ENCODE results near the gene CHAC1.

The CHAC1 gene

DNA sequence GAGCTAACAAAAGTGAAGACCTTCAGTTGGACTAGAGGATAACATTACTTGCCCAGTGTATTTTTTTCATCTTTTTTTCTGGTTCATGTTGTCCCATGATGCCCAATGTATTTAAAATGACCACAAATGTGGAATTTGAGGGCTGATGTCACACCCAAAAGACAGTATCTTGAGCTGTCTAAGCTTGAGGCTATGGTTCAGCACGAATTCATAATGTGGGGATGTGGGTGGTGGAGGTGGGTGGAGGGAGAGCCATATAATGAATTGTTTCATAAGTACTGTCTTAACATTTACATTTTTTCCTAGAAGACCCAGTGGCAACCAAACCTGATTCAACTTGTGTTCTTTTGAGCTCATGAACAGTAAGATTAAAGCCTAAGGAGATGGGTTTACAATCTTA is 37.5 kb downstream of the CHAC1 start:
- no peak for DNase-seq

DNA sequence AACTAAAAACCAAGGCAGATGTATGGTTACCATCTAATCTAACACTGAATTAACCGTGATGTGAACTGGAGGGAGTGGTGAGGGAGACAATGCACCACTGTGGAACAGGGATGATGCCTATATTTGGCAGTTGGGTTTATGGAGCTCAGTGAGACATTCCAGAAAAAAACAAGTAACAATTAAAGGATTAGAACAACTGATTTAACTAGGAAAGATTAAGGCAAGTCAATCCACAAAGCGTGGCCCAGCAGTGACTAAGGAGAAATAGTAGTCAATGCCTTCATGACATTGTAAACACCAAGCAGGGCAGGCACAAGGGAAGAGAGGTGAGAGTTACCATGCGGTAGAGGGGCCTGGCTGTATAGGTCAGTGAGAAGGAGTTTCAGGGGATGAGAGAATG is 38.1 kb downstream of the CHAC1 start:
- no peak for DNase-seq

DNA sequence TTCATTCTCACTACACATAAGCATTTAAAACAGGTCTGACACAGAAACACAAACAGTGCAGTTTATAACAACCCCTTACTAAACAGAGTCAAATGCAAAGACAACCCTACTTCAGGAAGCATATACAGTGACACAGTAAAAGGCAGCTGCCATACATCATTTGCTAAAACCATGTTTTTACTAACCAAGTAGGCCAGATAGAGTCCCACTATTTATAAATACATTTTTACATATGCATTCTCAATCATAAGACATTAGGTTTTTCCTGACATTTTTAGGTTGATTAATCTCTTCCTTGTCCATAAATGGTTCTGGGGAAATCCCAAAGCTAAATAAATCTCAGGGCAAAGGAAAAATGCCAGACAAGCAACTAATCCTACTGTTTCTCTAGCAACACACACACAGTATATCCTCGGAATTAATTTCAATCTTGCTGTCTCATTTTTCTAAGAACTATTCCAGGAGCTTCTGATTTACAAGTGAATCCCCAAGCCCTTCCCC is 39.0 kb downstream of the CHAC1 start:
- DNase-seq = no peak

DNA sequence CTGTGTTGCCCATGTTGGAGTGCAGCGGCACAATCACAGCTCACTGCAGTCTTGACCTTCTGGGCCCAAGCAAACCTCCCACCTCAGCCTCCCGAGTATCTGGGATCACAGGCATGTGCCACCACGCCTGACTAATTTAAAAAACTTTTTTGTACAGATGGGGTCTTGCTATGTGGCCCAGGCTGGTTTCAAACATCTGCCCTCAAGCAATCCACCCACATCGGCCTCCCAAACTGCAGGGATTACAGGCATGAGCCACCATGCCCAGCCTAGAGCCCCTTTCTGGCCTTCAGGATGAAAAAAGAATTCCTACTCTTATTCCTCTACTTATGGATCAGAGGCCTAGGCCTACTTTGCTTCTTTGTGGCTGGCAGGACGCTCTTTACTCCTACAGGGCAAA is 39.6 kb downstream of the CHAC1 start:
- no peak for DNase-seq

DNA sequence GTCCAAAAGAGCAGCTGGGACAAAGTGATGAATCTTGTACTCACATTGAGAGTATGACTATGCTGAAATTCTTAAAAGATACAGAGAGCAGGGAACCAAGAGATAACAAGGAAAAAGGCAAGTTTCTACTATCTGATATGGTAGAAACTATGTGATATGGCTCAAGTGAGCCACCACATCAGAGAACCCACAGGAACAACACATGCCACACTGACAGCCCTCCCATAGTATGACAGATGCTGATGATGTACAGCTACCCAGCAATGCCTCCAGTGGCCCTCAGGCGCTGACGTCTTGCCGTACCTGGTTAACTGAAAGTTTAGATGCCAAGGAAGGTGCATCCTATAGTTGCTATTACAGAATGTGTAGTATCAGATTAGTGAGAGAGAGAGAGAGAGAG is 42.4 kb downstream of the CHAC1 start:
- DNase-seq = no peak

DNA sequence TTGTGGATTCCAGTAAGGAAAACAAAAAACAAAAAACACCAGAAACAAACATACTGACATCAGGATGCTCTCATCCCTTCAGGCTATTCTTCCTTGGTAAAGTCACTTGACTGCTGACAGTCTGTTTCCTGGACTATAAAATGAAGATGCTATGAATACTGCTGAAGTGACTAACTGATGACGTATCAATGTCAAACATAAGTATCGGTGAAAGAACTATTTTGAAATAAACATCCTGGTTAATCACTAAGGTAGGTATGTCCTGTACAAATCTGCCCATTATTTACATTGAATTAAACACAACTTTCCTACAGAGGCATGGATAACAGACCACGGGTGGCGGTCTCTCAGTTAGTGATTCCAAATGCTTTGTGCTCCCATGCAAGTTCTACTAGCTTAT is 45.9 kb downstream of the CHAC1 start:
- DNase-seq = no peak

DNA sequence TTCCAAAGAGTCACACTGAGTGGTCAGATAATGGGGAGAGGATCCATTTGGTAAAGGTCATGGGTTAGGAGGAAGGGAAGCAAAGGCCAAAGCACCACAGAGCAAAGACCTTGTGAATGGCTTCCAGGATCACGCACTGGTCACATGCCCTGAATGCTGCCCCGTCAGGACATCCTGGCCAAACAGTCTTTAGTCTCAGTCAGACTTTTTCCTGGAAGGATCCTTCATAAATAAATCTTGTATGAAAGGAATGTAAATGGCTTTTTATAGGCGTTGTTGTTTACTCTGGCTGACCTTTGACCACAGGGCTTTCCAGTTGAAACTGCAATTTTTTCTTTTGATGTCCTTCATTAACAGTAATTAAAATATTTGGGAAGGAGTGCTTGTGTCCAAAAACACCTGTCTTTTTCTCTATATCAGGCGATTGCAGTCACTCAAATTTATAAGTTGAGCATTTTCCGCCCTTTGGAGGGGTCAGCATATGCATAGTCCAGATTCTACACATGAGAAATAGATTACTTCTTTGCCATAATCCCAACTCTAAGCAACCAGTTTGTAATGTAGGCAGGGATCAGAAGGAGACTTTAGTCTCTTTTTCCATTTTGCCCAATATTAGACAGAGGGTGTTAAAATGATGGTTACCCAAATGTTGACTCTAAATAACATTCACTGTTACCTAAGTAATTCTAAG is 48.4 kb downstream of the CHAC1 start:
- no peak for DNase-seq

DNA sequence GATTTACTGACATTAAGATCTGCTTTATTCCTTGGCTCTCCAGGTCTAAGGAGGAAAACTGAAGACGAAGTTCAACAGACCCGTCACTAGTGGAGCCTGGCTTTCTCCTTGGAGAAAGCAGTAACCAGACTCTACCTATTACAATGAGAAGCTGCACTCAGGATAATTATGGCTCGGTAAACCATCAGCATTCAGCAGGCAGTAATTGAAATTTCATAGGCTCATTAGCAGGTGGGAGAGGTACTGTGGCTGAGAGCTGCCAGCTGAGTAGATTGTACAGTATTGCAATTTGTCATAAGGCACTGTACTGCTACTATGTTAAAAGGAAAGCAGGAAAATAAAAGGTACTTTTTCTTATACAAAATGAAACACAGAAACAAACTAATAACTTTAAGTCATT is 51.2 kb downstream of the CHAC1 start:
- DNase-seq = no peak
